Cardiac septum (tissue), 1 donor: Measurements from ENCODE around the gene RIF1. TPM values are rescaled to one million over a fixed set of nuclear protein-coding genes. Genes with fewer than 3 reads are reported as not detected.

Experiments
- DNase-seq: peaks from one replicate; pipeline ENCODE4 v3.0.0-alpha.2; 2020; ENCODE audit warnings: low spot score
- intact Hi-C: fragments of 100-400 bp; cut with DNase I; formaldehyde crosslinking; loops from one replicate; pipeline ENCODE4 v1.14.0; 2022
- long read RNA-seq: library from polyadenylated mRNA; unstranded; transcript quantifications from one replicate; pipeline ENCODE4 v2.0.0, GENCODE V29; 2021
- total RNA-seq: library from RNA; stranded (reverse); fragmentation: NEBNext Ultra II Directional; extraction: Animal tissue kit (Norgen Biotek cat#: 25700); gene quantifications from one replicate; pipeline ENCODE4 v1.2.1, GENCODE V29; 2021
- donor health status: DM: no; HTN: no; CAD: no.

RIF1 gene, protein sequence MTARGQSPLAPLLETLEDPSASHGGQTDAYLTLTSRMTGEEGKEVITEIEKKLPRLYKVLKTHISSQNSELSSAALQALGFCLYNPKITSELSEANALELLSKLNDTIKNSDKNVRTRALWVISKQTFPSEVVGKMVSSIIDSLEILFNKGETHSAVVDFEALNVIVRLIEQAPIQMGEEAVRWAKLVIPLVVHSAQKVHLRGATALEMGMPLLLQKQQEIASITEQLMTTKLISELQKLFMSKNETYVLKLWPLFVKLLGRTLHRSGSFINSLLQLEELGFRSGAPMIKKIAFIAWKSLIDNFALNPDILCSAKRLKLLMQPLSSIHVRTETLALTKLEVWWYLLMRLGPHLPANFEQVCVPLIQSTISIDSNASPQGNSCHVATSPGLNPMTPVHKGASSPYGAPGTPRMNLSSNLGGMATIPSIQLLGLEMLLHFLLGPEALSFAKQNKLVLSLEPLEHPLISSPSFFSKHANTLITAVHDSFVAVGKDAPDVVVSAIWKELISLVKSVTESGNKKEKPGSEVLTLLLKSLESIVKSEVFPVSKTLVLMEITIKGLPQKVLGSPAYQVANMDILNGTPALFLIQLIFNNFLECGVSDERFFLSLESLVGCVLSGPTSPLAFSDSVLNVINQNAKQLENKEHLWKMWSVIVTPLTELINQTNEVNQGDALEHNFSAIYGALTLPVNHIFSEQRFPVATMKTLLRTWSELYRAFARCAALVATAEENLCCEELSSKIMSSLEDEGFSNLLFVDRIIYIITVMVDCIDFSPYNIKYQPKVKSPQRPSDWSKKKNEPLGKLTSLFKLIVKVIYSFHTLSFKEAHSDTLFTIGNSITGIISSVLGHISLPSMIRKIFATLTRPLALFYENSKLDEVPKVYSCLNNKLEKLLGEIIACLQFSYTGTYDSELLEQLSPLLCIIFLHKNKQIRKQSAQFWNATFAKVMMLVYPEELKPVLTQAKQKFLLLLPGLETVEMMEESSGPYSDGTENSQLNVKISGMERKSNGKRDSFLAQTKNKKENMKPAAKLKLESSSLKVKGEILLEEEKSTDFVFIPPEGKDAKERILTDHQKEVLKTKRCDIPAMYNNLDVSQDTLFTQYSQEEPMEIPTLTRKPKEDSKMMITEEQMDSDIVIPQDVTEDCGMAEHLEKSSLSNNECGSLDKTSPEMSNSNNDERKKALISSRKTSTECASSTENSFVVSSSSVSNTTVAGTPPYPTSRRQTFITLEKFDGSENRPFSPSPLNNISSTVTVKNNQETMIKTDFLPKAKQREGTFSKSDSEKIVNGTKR (N-terminal part only)
- total RNA-seq, result 16.1 TPM
- long read RNA-seq, partial matches to known transcripts, result 6 of 10 reads
- long read RNA-seq, other reads (novel, unspliced or antisense), result 3 of 10 reads

DNA sequence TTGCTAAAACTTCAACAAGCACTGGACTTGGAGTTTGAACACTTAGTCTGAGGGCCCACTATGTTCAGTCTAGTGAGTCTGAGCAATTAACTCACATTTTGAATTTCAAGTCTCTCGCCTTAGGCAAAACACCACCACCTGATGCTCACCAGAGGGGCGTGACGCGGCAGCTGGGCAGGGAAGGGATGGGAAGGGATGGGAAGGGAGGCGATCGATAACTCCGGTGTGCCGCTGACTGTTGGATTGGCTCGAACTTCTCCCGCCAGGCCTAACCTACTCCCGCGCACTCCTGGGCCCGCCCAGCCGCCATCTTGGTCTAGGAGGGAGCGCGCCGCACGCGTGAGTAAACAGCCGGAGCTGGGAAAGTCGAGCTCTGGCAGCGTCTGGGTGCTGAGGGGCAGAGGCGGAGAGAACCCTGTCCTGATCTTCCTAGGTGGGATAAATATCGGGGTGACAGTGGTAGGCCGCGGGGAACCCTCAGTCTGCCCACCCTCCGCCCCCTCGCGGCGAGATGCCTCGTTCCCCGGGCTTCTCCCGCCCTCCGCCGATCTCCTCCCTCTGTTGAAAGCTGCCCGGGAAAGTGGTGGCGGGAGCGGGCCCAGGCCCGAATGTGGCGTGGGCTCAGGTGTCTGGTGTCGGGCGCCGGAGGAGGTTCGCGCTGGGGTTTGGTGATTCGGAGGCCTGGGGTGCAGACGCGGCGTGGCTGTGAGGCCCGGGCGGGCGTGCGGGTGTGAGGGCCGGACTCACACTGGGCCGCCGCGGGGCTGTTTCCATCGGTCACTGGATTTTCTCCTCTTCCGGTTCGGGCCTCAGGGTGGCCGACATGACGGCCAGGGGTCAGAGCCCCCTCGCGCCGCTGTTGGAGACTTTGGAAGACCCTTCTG is at the start of gene RIF1:
Gene RIF1 (plus strand): TSS at position 302 of the 884 bp plus-strand sequence. CDS start 522 bp downstream, at position 824.
- intact Hi-C loops, result loop anchor here (2.0 to 10.0 kb wide), 3 partner anchors 121 to 1815 kb away; partner anchors contain the start of genes NMI and RBM43

GRCh38 chr2:151361674-151362370 is 47.9 kb upstream of the RIF1 start:
- DNase-seq, result no peak
- intact Hi-C loops, result no loop called here

More for the DNA sequence above, at the start of gene RIF1:
- peak; percentile 94 for DNase-seq

DNA sequence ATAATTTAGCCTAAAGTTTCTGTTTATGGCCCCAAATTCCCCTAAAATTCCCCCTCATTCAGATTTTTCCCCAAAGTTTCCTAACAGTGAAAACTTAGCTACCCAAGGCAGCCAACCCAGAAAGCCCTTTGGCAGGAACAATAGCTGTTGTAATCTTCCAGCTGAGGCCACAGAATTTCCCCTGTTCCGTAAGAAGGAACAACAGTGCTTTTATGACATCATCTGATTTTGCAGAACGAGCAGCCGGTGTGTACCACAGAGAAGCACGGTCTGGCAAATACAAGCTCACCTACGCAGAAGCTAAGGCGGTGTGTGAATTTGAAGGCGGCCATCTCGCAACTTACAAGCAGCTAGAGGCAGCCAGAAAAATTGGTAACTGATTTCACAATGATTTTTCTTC is 46.0 kb upstream of the RIF1 start:
- intact Hi-C loops, result no loop called here

DNA sequence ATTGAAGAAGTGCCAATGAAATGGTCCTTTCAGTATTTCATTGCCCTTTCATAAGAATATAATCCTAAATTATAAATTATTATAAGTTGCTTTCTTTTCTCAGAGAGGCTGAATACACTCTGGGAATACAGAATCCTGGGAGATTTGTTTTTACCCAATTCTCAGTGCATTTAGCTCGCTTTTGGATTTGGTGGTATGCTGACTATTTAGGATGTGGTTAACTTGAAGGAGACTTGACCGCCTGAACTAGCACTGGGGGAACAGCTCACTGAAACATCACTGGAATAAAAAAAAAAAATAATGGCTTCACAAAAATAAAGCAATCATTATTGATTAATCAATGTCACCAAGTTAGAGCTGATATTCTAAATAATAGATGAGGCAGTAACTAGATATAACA is 42.1 kb upstream of the RIF1 start:
- intact Hi-C loops, result no loop called here
- DNase-seq, result no peak

More for the DNA sequence above, 46.0 kb upstream of the RIF1 start:
- DNase-seq, result no peak

DNA sequence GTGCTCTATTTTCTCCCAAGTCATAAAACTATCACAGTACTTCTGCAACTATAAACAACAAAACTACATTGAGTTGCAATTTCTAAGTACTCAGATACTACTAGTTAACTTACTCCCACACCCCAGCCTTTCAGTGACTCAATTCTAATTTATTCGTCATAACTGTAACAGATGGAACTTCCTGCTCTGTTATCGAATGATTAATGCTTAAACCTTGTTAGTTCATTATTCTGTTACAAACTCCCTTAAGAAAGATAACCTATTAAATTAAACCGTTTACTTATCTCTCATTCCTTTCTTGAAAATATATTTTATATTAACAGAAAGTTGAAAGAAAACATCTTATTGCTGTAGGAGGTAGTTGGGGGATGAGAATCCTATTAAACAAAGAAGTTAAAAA is 35.3 kb upstream of the RIF1 start:
- no peak for DNase-seq
- intact Hi-C loops, result no loop called here

DNA sequence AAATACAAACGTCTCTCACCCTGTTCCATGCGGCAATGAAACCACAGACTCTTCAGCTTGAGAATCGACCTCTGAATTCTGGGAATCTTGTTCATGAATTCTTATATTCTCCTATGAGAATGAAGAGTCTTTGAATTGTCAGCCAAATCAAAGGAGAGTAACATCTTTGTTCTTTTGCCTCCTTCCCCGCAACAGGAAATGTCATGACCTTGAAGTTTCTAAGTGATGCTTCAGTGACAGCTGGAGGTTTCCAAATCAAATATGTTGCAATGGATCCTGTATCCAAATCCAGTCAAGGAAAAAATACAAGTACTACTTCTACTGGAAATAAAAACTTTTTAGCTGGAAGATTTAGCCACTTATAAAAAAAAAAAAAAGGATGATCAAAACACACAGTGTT is 30.5 kb upstream of the RIF1 start:
- intact Hi-C loops, result no loop called here
- DNase-seq, result no peak

- intact Hi-C loops, result no loop called here
- DNase-seq, result no peak
These were observed 29.0 kb upstream of the RIF1 start for GRCh38 chr2:151380580-151381235.

DNA sequence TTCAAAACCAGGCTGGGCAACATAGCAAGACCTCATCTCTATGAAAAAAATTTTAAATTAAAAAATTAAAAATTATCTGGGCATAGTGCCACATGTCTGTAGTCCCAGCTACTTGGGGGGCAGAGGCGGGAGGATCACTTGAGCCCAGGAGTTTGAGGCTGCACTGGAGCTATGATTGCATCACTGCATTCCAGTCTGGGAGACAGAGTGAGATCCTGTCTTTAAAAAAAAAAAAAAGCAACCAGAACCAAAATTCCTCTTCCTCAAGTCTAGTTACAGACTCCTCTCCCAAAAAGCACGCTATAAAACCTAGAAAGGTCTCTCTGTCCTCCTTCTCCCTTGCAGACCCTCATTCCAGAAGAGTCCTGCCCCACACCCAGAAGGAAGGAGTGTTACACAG is 28.4 kb upstream of the RIF1 start:
- intact Hi-C loops, result no loop called here
- no peak for DNase-seq

DNA sequence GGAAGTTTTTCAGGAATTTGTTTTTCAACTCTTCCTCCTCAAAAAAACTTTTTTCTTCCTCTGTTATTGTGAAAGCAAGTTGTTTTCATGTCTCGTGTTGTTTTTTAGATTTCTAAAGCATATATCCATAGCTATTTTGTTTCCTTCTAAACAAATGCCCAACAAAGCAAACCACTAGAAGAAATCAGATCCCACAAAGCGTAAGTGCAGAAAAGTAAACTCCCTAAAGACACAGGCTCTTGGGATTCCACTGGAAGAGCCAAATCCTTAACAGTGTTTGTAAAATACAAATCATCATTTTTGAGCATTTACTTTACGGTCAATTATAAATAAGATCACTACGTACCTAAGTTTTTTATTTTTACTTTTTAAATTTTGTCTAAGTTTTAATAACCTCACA is 21.7 kb upstream of the RIF1 start:
- intact Hi-C loops, result no loop called here
- DNase-seq, result no peak

DNA sequence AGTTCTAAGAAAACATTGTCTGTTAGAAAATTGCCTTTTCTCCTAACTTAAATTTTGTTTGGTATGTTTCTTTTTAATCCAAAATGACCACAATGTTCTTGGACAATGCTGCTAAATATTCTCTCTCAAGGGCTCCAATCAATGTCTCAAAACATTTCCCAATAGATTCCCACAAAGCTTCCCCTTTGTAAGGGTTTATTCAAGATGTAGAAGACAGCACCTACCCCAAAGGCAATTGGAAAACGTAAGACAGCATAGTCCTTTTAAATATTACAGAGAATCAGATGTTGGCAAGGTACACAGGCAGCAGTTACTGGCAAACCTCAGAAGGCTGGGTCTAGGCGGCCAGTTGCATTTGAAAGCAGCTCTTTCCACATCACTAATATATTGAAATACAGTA is 18.3 kb upstream of the RIF1 start:
- intact Hi-C loops, result no loop called here
- no peak for DNase-seq

- intact Hi-C loops, result no loop called here
- DNase-seq, result no peak
These were observed 15.2 kb upstream of the RIF1 start for GRCh38 chr2:151394509-151394908.

GRCh38 chr2:151395509-151396374 is 14.0 kb upstream of the RIF1 start:
- intact Hi-C loops, result no loop called here
- no peak for DNase-seq

GRCh38 chr2:151399981-151400380 is 9.7 kb upstream of the RIF1 start:
- intact Hi-C loops, result loop anchor here (10.0 kb wide), 1 partner anchor 1805 kb away; no protein-coding TSS in a partner anchor
- DNase-seq, result no peak

- intact Hi-C loops, result loop anchor here (10.0 kb wide), 1 partner anchor 1806 kb away; no protein-coding TSS in a partner anchor
- no peak for DNase-seq
These were observed 8.6 kb upstream of the RIF1 start for GRCh38 chr2:151401149-151401548.

GRCh38 chr2:151403914-151404313 is 5.8 kb upstream of the RIF1 start:
- intact Hi-C loops, result loop anchor here (10.0 kb wide), 1 partner anchor 1809 kb away; no protein-coding TSS in a partner anchor
- no peak for DNase-seq

DNA sequence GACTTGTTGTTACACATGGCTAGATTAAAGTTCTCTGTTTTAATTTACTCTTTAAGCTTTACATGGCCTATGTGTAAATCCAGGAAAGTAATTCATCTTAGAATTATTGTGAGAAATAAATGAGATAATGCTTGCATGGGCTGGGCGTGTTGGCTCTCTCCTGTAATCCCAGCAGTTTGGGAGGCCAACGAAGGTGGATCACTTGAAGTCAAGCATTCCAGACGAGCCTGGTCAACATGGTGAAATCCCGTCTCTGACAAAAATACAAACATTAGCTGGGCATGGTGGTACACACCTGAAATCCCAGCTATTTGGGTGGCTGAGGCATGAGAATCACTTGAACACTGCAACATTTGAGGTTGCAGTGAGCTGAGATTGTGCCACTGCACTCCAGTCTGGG is 4.3 kb upstream of the RIF1 start:
- intact Hi-C loops, result loop anchor here (10.0 kb wide), 1 partner anchor 1811 kb away; no protein-coding TSS in a partner anchor
- DNase-seq, result no peak
